Gastrocnemius medialis (tissue), 4 donors: ENCODE results near the gene KLLN. TPM values are rescaled to one million over a fixed set of nuclear protein-coding genes. Genes with fewer than 3 reads are reported as not detected.

Experiments used
- ATAC-seq, 2 donors: fragments of 150-250 bp; one replicate each; pipeline ENCODE4 v1.9.1; 2016
- DNase-seq, 2 donors: peaks; one replicate each; pipeline ENCODE4 v3.0.0-alpha.2; 2019
- H3K27ac ChIP-seq, 4 donors: fragments of 200-600 bp; sonication (generic); 1 replicate in 1 of 4; 2 replicates in 3 of 4; pipeline ENCODE4 v1.5.1; 2016 to 2018; ENCODE audit warnings: mild to moderate bottlenecking in 2 of 4, moderate library complexity in 1 of 4
- H3K27me3 ChIP-seq, 3 donors: fragments of 200-600 bp; sonication (generic) in 2 of 3; 1 replicate in 1 of 3; 2 replicates in 2 of 3; pipeline versions ENCODE4 v1.5.1 to v1.6.0; 2016 to 2019; ENCODE audit warnings: mild to moderate bottlenecking in 1 of 3, moderate library complexity in 1 of 3
- H3K36me3 ChIP-seq, 2 donors: fragments of 200-600 bp; sonication (generic) in 1 of 2; one replicate each; pipeline ENCODE4 v1.5.1; 2017 to 2018
- H3K4me1 ChIP-seq, 2 donors: fragments of 200-600 bp; sonication (generic) in 1 of 2; one replicate each; pipeline ENCODE4 v1.5.1; 2016 to 2017; ENCODE audit warnings: mild to moderate bottlenecking in 2 of 2
- H3K4me3 ChIP-seq, 4 donors: fragments of 200-600 bp; sonication (generic) in 3 of 4; 1 replicate in 1 of 4; 2 replicates in 3 of 4; pipeline ENCODE4 v1.5.1; 2016 to 2019; ENCODE audit warnings: mild to moderate bottlenecking in 2 of 4
- H3K9me3 ChIP-seq, 3 donors: fragments of 200-600 bp; sonication (generic) in 2 of 3; 1 replicate in 1 of 3; 2 replicates in 2 of 3; pipeline ENCODE4 v1.5.1; 2016 to 2019
- CTCF ChIP-seq, 5 experiments: fragments of 450-650 bp in 3 of 5; fragments of 200-600 bp in 2 of 5; sonication (generic) in 2 of 5; IDR thresholded peaks in 4 of 5; conservative IDR thresholded peaks in 1 of 5; 1 replicate in 4 of 5; 2 replicates in 1 of 5; pipeline ENCODE4 v1.5.1; 2016 to 2019; ENCODE audit warnings: antibody characterized with exemption in 5 of 5, mild to moderate bottlenecking in 3 of 5, moderate library complexity in 3 of 5
- POLR2A ChIP-seq, 2 donors: fragments of 450-650 bp; IDR thresholded peaks; one replicate each; pipeline ENCODE4 v1.6.1; 2017; ENCODE audit warnings: antibody characterized with exemption in 2 of 2, mild to moderate bottlenecking in 2 of 2, moderate library complexity in 2 of 2
- in situ Hi-C, 4 donors: fragments of 200-750 bp; cut with MboI; loops; one replicate each; pipeline versions ENCODE4 v1.15.0 to v1.8.0; 2017; ENCODE audit warnings: low sequenced_read_pairs in 4 of 4
- intact Hi-C: fragments of 100-400 bp; cut with DNase I; formaldehyde crosslinking; loops from one replicate; pipeline ENCODE4 v1.15.1; 2023; ENCODE audit warnings: low total_unique reads
- total RNA-seq, 4 donors: library from RNA; depleted of rRNA; stranded (reverse); fragments of >200 nt; gene quantifications; one replicate each; pipeline versions ENCODE4 v1.1.0 to v1.2.3, GENCODE V29; 2016

Gene KLLN
- total RNA-seq, 4 donors from 2014 or later: 0.10 to 0.39 (median 0.22) TPM

- Histone ChIP-seq H3K4me1 (peaks cover 26 to 39% of the 10 kb centered on the region in 2 donors), H3K9me3 (no peaks in the 10 kb centered on the region), H3K4me3 (peak overlapping the region; percentile 73 to 94 (median 90)), H3K27me3 (no peaks in the 10 kb centered on the region), H3K27ac (peak overlapping the region; percentile 88 to 96 (median 92)), H3K36me3 (no peaks in the 10 kb centered on the region)
- TF ChIP-seq POLR2A (IDR thresholded peaks at IDR 0.05) (no peak), CTCF (IDR thresholded peaks at IDR 0.05 in 4 of 5, conservative IDR thresholded peaks at IDR 0.05 in 1 of 5) (no peak)
- intact Hi-C loops: no loop called here
- ATAC-seq: peak; percentile 30 to 32
- peak in 1 of 2 donors; percentile 17 for DNase-seq
- in situ Hi-C loops: no loop called here
Measured at GRCh38 chr10:87818505-87819288, 44.6 kb downstream of the KLLN start.

- Histone ChIP-seq H3K27ac (peak within 1 kb of the TSS; percentile 88 to 96 (median 92)), H3K27me3 (no peaks in the 10 kb centered on the region), H3K4me1 (peaks cover 26 to 39% of the 10 kb centered on the region in 2 donors), H3K4me3 (peak within 1 kb of the TSS; percentile 73 to 94 (median 90)), H3K36me3 (peaks cover 0 to under 1% of the 10 kb centered on the region in 2 donors), H3K9me3 (no peaks in the 10 kb centered on the region)
- TF ChIP-seq CTCF (IDR thresholded peaks at IDR 0.05 in 4 of 5, conservative IDR thresholded peaks at IDR 0.05 in 1 of 5): peak in 3 of 5 experiments; percentile 12 to 44 (median 27)
- peak; percentile 45 to 51 for TF ChIP-seq POLR2A (IDR thresholded peaks at IDR 0.05)
- ATAC-seq: peak; percentile 93 to 95
- intact Hi-C loops: no loop called here
- in situ Hi-C loops: no loop called here
- peak; percentile 72 to 82 for DNase-seq
Measured at GRCh38 chr10:87817609-87818504, 45.5 kb downstream of the KLLN start, which contains the start of gene ATAD1. Gene ATAD1 (minus strand): TSS chr10:87818226. CDS start chr10:87814599, 3,627 bp downstream.

GRCh38 chr10:87816898-87817608 lies 46.3 kb downstream of the KLLN start:
- intact Hi-C loops: no loop called here
- DNase-seq (no peak), ATAC-seq (no peak)
- peaks cover 0 to 9% of the 10 kb centered on the region in 2 donors for H3K36me3 ChIP-seq
- in situ Hi-C loops: no loop called here
- H3K27me3 ChIP-seq: no peaks in the 10 kb centered on the region
- H3K4me3 ChIP-seq: peak overlapping the region; percentile 73 to 94 (median 90)
- H3K9me3 ChIP-seq: no peaks in the 10 kb centered on the region
- TF ChIP-seq POLR2A (IDR thresholded peaks at IDR 0.05) (no peak), CTCF (IDR thresholded peaks at IDR 0.05 in 4 of 5, conservative IDR thresholded peaks at IDR 0.05 in 1 of 5) (no peak)
- H3K4me1 ChIP-seq: peaks cover 26 to 39% of the 10 kb centered on the region in 2 donors
- peak overlapping the region; percentile 88 to 96 (median 92) for H3K27ac ChIP-seq

- H3K4me3 ChIP-seq: peak overlapping the region; percentile 73 to 94 (median 90)
- H3K27me3 ChIP-seq: no peaks in the 10 kb centered on the region
- no peak for TF ChIP-seq CTCF (IDR thresholded peaks at IDR 0.05 in 4 of 5, conservative IDR thresholded peaks at IDR 0.05 in 1 of 5)
- TF ChIP-seq POLR2A (IDR thresholded peaks at IDR 0.05): no peak
- ATAC-seq (no peak), DNase-seq (no peak)
- no peaks in the 10 kb centered on the region for H3K9me3 ChIP-seq
- H3K36me3 ChIP-seq: peaks cover 0 to 12% of the 10 kb centered on the region in 2 donors
- in situ Hi-C loops (no loop called here), intact Hi-C loops (no loop called here)
- peak overlapping the region; percentile 88 to 96 (median 92) for H3K27ac ChIP-seq
- peaks cover 26 to 39% of the 10 kb centered on the region in 2 donors for H3K4me1 ChIP-seq
Measured at GRCh38 chr10:87816163-87816897, 47.0 kb downstream of the KLLN start.
